ENCODE results near the gene SH2D3C.

The SH2D3C gene

DNA sequence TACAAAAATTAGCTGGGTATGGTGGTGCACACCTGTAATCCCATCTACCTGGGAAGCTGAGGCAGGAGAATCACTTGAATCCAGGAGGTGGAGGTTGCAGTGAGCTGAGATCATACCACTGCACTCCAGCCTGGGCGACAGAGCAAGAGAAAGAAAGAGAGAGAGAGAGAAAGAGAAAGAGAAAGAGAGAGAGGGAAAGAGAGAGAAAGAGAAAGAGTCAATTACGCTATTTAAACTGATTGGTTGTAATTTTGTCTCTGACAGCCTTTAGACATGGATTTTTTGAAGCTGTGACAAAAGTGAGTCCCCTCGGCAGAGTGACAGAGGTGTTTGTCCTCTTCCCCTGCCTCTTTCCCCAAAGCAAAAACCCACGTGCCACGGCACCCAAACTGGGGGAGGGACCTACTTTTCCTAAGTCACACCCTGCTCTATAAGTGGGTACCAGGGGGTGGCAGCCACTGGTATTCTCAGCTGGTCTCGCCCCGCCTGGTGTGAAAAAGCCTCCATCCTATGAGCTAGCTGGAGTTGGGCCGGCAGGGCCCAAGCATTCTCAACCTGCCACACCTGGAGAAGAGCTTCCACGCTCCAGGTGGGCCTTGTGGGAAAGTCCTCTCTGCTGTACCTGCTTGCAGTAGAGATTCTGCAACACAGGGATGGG is 75.0 kb downstream of the SH2D3C start:
- no peak for DNase-seq (ENCODE audit: low read depth in 3 of 3)

DNA sequence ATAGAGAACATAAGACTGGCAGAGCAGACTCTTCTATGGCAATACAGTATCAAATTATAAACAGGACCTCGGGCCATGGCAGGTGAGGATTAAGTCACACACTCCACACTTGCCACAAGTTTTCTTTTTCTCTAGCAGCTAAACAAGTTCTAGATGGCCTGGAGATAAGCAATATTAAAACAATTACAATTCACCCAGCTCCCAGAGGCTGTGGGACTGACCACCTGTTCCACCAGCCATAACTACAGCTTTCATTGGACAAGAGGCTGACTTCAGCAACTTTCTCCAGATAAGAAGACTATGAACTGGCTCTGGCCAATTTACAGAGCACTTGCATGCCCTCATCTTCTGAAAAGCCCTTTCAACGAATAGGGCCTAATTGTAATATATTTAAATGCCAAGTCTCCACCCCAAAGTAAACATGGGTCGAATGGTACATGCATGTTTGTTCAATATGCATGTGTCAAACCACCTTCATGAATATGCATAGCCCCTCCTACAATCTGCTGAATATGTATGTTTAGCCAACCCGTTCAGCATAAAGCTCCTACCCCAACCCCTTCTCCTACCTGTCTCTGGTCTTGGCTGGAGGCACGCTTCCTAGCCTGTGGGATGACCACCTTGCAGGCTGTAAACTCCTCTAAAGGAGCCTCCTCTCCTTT is 77.7 kb downstream of the SH2D3C start:
- no peak for DNase-seq (ENCODE audit: low read depth in 3 of 3)

DNA sequence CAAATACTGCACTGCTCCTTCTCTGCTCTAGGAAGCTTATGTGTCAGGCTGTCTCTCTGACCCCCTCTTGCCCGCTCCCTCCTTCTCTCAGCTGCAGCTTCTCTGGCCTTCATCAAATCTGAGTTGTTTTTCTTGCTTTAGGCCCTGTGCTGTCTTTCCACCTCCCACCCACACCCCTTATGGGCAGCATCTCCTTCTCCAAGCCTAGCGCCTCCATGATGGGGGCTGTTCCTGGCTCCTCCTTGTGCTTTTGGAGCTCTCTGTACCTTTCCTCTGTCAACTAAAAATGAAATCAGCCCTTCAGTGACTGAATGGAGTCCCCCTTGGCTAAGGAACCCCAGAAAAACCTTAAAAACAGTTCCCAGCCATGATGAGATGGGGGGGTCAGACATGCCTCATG is 78.3 kb downstream of the SH2D3C start:
- no peak for DNase-seq (ENCODE audit: low read depth in 3 of 3)

DNA sequence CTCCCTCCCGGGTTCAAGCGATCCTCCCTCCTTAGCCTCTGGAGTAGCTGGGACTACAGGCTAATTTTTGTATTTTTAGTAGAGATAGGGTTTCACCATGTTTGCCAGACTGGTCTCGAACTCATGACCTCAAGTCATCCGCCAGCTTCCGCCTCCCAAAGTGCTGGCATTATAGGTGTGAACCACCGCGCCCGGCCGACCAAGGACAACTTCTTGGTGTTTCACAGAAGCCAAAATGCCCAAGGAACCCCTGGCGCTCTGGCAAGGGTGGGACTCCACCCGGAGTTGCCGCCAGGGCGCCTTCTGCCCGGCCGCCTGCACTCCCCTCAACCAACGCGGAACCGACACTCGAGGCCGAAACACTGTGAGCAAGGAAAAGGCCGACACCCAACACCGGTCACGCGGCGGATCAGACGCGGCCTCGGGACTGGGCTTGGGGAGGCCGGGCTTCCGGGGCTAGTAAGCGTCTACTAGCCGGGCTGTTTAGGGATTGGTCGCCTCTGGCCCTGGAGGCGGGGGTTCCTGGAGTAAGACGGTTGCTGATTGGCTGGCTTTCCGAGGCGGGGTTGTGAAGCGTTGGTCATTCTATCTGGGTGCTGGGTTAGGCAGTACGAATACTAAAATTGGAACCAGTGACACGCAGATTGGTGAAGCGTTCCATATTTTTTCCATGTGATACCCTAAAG is 79.3 kb downstream of the SH2D3C start:
- DNase-seq (ENCODE audit: low read depth in 3 of 3) = peak; percentile 68 to 74 (median 73)

DNA sequence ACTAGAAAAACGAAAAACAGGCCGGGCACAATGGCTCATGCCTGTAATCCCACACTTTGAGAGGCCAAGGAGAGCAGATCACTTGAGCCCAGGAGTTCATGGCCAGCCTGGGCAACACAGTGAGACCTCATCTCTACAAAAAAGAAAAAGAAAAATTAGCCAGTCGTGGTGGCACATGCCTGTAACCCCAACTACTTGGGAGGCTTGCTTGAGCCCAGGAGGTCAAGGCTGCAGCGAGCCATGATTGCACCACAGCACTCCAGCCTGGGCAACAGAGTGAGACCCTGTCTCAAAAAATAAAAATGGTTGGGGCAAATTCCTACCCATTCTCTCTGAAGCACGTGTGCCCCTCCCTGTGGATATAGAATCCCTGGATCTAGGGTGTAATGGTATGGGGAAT is 80.1 kb downstream of the SH2D3C start:
- DNase-seq (ENCODE audit: low read depth in 3 of 3) = no peak

DNA sequence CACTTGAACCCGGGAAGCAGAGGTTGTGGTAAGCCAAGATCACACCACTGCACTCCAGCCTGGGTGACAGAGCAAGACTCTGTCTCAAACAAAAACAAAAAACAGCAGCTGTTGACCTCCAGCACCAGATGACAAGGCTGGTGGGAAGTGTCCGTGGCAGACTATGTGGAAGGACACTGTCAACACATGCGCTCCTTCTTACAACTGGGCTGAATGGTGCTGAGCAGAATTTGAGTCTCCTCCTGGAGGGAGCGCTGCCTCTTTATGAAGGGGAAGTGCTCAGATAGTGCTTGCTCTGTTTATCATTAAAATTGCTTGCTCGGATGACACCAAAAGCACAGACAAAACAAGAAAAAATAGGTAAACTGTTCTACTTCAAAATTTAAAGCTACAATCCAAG is 80.9 kb downstream of the SH2D3C start:
- DNase-seq (ENCODE audit: low read depth in 3 of 3) = no peak

DNA sequence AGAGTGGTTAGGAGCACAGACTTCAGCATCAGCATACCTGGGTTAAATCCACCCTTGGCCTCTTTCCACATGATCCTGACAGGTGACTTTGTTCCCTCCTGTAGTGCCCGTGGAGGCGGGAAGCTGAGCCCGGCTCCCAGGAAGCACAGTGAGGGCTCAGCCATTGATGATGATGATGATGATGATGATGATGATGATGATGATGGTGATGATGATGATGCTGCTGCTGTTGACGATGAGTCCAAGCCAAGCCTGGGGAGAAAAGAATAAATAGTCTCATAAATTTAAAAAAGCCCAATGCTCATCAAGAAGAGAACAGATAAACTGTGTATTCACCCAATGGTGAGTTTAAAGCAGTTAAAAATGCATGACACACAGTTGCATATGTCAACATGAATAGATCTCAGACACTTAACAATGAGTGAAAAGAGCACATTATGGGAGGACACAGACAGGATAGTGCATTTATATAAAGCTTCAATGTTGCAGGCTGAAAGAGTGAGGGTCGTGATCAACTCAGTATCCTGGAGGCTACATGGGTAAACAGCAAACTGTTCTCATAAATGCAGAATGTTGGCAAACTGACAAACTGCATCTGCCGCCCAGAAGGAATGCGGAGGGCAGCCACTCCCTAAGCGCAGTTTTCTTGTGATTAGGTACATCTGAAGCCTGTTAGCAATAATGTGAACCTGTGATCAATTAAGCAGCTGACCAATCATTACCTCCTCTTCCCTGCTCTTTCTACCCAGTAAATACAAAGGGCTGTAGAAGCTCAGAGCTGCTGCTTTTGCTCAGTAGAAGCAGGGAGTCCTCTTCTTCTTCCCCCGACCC is 83.4 kb downstream of the SH2D3C start:
- no peak for DNase-seq (ENCODE audit: low read depth in 3 of 3)

DNA sequence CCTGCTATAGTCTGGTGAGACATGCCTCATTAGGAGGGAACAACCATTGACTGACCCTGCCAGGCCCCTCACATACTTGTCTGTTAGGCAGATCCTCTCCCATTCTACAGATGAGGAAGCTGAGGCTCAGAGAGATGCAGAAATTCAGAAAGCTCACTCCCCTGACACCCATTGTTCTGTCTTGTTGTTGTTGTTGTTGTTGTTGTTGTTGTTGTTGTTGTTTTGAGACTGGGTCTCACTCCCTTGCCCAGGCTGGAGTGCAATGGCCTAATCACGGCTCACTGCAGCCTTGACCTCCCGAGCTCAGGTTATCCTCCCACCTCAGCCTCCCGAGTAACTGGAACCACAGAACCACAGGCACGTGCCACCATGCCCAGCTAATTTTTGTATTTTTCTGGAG is 84.8 kb downstream of the SH2D3C start:
- no peak for DNase-seq (ENCODE audit: low read depth in 3 of 3)

DNA sequence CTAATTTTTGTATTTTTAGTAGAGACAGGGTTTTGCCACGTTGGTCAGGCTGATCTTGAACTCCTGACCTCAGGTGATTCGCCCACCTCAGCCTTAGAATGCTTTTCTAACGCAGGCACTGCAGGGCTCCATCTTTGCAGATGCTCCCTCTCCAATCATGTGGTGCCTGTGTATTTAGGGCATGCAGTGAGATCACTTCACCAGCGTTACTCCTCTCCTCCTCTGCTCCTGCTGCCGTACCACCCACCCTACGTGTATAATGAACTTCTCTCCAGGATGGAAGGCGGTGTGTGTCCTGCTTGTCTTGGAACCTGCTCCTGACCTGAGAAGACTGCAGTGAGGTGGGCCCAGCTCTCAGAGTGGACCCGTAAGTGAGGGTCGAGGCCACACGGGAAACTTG is 85.3 kb downstream of the SH2D3C start:
- DNase-seq (ENCODE audit: low read depth in 3 of 3) = no peak

DNA sequence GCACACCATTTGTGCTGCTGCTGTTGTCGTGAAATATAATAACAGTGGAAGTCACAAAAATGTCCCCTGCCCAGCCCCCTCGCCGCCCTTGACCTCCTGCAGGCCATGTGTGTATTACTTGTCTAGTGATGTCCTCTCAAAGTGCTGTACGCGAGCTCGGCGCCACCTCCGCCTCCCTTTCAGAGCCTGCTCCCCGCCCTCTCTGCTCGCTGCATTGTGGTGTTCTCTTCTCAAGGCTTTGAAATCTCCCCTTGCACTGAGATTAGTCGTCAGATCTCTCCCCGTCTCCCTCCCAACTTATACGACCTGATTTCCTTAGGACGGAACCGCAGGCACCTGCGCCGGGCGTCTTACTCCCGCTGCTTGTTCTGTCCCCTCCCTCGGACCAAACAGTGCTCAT is 86.4 kb downstream of the SH2D3C start:
- DNase-seq (ENCODE audit: low read depth in 3 of 3) = no peak

DNA sequence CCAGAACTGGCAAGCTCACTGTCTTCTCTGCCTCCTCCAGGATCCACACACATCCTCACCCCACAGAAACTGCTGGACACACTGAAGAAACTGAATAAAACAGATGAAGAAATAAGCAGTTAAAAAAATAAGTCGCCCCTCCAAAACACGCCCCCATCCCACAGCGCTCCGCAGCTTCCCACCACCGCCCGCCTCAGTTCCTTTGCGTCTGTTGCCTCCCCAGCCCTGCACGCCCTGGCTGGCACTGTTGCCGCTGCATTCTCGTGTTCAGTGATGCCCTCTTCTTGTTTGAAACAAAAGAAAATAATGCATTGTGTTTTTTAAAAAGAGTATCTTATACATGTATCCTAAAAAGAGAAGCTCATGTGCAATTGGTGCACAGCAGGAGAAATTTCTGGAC is 87.7 kb downstream of the SH2D3C start:
- no peak for DNase-seq (ENCODE audit: low read depth in 3 of 3)

DNA sequence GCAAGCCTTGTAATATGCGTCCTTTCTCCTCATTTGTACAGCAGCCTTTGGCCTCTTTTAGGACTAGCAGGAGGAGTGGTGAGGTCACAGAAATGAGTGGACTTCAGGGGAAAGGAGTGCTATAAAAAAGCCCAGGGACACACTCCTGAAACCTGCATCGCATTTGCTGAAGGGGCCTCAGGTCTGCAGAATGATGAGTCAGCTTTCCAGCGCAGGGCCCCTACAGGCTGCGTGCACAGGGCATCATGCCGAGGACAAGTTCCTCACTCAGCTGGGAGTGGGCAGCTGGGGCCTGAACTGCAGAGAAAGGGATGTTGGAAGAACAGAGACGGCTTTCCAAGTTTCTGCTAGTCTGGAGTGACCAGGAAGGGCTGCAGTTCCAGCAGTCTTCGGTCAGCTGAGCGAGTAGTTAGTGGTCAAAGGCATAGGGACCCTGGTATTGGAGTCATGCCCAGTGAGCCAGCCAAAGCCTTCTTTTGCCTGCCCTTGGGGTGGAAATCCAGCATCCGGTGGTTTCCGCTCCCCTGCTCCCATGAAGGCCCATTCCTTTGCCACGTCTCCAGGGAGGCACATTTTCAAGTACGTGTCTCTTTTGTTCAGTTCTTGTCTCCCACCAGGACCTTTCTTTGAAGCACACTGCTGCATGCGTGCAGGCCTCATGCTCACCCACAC is 89.0 kb downstream of the SH2D3C start:
- no peak for DNase-seq (ENCODE audit: low read depth in 3 of 3)

All from stimulated activated CD4-positive, alpha-beta T cell treated with anti-CD3 and anti-CD28 coated beads, TNF-alpha, amount 100 ng/mL, for 4 hours (primary cell).